Measurements from ENCODE around the gene OTUD5.
A peak's percentile ranks its signal among the peaks of the same experiment; 100 is the strongest.
"Not testable (repeated sequence)": the region's sequence is repeated elsewhere in the genome, so short reads cannot be mapped to it uniquely, and the experiment has no call there.

Gene OTUD5

GRCh38 chrX:48910926-48911411 lies 46.4 kb downstream of the OTUD5 start:
- no peak for DNase-seq

GRCh38 chrX:48909703-48910294 lies 47.6 kb downstream of the OTUD5 start:
- no peak for DNase-seq

GRCh38 chrX:48908600-48908999 lies 48.8 kb downstream of the OTUD5 start:
- no peak for DNase-seq

GRCh38 chrX:48905090-48905790 lies 52.2 kb downstream of the OTUD5 start:
- no peak for DNase-seq

GRCh38 chrX:48904626-48905025 lies 52.8 kb downstream of the OTUD5 start:
- no peak for DNase-seq

- no peak for DNase-seq
Measured at GRCh38 chrX:48904180-48904579, 53.2 kb downstream of the OTUD5 start.

- no peak for DNase-seq
Measured at GRCh38 chrX:48903290-48903689, 54.1 kb downstream of the OTUD5 start.

GRCh38 chrX:48902776-48903175 lies 54.6 kb downstream of the OTUD5 start:
- no peak for DNase-seq

- no peak for DNase-seq
Measured at GRCh38 chrX:48902135-48902534, 55.3 kb downstream of the OTUD5 start.

- no peak for DNase-seq
Measured at GRCh38 chrX:48901069-48901468, 56.3 kb downstream of the OTUD5 start.

- no peak for DNase-seq
Measured at GRCh38 chrX:48899078-48899410, 58.4 kb downstream of the OTUD5 start.

- DNase-seq, result peak; percentile 96
Measured at GRCh38 chrX:48897625-48898306, 59.6 kb downstream of the OTUD5 start, which contains the start of the genes PQBP1 and TIMM17B. Gene PQBP1, plus strand, starts transcription at chrX:48897930. Its CDS starts 580 bp downstream, at chrX:48898510. Gene TIMM17B, minus strand, starts transcription at chrX:48897768. Its CDS starts 19 bp downstream, at chrX:48897749.

GRCh38 chrX:48897157-48897624 lies 60.2 kb downstream of the OTUD5 start:
- peak; percentile 54 for DNase-seq

- DNase-seq, result no peak
Measured at GRCh38 chrX:48896611-48897011, 60.8 kb downstream of the OTUD5 start.

GRCh38 chrX:48894891-48895290 lies 62.5 kb downstream of the OTUD5 start:
- DNase-seq, result no peak

GRCh38 chrX:48893556-48894348 lies 63.7 kb downstream of the OTUD5 start:
- DNase-seq, result no peak

- no peak for DNase-seq
Measured at GRCh38 chrX:48892896-48893295, 64.5 kb downstream of the OTUD5 start.

- peak; percentile 82 for DNase-seq
Measured at GRCh38 chrX:48891402-48892288, 65.8 kb downstream of the OTUD5 start.

GRCh38 chrX:48890934-48891401 lies 66.4 kb downstream of the OTUD5 start:
- no peak for DNase-seq

- no peak for DNase-seq
Measured at GRCh38 chrX:48890296-48890925, 67.0 kb downstream of the OTUD5 start.

- not testable (repeated sequence) for DNase-seq
Measured at GRCh38 chrX:48886586-48886985, 70.8 kb downstream of the OTUD5 start.

All from fibroblast of upper back skin (primary cell).